ENCODE data around the gene LPXN.

Gene LPXN

GRCh38 chr11:58511636-58512035 is 64.0 kb downstream of the LPXN start:
- DNase-seq = no peak

GRCh38 chr11:58509748-58510147 is 65.9 kb downstream of the LPXN start:
- DNase-seq = no peak

GRCh38 chr11:58508814-58509213 is 66.8 kb downstream of the LPXN start:
- DNase-seq = no peak

DNA sequence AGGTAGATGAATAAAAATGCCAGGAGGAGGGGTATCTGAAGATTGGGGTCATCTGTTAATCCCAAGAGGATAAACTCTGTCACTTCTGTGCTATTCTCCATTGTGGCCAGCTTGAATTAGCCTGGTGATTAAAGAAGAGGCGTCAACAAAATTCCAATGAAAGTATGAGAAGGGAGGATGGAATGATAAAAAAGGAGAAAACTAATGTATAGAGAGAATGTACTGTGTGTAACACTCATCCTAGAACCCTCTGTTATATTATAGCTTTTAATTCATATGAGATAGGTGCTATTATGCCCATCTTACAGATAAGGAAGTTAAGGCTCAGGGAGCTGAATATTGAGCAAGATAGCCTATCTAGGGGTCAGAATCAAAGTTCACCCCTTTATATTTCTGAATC is 67.7 kb downstream of the LPXN start, which contains the start of gene OR5B21:
Gene OR5B21 (minus strand): TSS at position 101 of the 400 bp plus-strand sequence. CDS start 0 bp downstream, at position 101.
- no peak for DNase-seq

- DNase-seq = no peak
Measured at GRCh38 chr11:58507355-58507754, 68.3 kb downstream of the LPXN start.

GRCh38 chr11:58506935-58507334 is 68.7 kb downstream of the LPXN start:
- no peak for DNase-seq

DNA sequence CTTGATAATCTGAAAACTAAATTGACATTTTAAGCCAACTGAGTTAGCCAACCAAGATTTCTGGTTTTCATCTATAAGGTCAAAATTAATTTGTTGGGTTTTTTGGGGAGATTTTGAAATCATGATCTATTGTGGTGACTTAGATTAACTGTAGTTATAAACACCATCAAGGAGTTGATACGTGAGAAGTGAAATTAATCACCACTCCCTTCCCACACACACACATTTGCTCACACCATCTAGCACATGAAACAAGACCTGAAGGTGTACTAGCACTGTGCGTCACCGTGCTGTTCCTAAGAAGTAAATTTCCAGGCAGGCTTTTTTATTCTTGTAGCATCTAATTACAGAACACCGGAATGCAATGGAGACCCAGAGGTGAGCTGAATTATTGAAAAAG is 69.8 kb downstream of the LPXN start:
- DNase-seq = no peak

- no peak for DNase-seq
Measured at GRCh38 chr11:58504232-58504631, 71.4 kb downstream of the LPXN start.

GRCh38 chr11:58503361-58503856 is 72.2 kb downstream of the LPXN start:
- DNase-seq = no peak

- no peak for DNase-seq
Measured at GRCh38 chr11:58502004-58502403, 73.7 kb downstream of the LPXN start.

DNA sequence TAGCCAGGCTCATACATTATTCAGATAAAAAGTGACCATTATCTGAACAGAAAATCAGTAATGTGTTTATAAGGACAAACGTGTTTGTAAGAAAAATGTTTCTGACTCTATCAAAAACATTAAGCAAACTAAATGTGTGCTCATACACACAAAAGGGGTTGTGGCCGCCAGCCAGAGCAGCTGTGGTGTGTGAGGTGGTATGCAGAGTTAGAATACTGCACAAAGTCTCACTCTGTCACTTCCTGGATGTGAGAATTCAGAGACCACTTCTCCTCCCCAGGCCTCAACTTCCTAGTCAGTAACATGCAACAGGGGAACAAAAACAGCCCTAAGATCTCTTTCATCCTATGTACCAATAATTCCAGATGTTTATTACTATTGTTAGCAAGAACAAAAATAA is 77.2 kb downstream of the LPXN start:
- DNase-seq = no peak

- DNase-seq = no peak
Measured at GRCh38 chr11:58497951-58498350, 77.7 kb downstream of the LPXN start.

DNA sequence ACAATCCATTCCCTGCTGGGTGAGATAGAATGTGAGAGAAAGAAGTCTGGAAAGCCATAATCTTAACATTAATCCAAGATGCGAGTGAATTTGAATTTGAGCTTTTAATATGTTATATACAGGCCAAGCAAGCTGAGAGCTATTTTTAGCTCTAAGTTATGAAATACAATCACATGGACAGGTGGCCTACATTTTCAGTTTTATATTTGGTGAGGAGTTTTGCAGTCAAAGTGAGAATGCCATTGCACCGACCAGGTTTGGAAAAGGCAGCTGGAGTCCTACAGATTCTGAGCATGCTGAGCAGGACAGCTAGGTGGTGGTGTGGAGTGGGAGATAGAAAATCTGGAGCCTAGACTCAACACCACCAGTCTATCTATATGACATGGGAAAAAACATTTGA is 79.8 kb downstream of the LPXN start:
- DNase-seq = no peak

DNA sequence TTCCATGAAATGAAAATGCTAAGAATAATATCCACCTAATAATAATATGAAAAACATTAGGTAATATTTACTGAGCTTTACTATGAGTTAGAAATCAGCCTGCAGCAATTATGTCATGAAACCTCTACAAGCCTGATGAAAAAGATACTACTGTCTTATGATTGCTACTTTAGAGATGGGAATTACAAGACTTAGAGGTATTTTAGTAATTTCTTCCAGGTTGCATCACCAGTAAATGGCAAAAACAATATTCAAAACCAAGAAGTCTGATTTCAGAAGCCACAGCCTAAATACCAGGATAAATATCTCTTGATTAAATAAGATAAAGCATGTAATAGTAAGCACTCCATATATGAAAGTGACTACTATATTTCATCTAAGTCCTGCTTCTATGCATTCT is 81.6 kb downstream of the LPXN start:
- no peak for DNase-seq

DNA sequence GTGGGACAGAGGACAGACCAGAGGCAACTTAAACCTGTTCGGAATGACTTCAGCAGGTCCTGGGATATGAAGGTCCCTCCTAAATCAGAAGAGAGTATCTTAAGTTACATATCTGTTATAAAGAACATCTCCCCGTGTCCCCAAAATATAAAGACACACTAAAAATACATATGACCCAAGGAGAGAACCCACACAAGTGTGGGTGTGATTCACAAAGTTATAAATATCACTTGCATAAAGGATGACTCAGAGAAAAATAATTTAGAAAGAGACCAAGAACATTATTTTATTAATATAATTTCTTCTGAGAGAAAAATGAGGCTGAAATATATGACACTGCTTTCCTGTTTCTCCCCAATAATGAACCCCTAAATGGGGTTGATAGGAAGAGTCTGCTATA is 82.0 kb downstream of the LPXN start:
- no peak for DNase-seq

- DNase-seq = no peak
Measured at GRCh38 chr11:58490827-58491226, 84.8 kb downstream of the LPXN start.

DNA sequence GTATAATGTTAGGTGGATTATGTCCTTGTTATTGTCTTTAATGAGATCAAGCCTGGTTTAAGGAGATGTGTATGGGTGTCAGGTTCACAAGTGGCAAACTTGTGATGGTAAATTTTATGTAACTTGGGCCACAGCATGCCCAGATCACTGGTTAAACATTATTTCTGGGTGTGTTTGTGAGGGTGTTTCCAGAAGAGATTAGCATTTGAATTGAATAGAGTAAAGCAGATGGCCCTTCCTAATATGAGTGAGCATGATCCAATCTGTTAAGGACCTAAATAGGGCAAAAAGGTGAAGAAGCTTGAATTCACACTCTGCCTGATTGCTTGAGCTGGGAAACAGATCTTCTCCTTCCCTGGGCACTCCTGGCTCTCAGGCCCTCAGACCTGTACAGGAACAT is 88.5 kb downstream of the LPXN start:
- DNase-seq = no peak

DNA sequence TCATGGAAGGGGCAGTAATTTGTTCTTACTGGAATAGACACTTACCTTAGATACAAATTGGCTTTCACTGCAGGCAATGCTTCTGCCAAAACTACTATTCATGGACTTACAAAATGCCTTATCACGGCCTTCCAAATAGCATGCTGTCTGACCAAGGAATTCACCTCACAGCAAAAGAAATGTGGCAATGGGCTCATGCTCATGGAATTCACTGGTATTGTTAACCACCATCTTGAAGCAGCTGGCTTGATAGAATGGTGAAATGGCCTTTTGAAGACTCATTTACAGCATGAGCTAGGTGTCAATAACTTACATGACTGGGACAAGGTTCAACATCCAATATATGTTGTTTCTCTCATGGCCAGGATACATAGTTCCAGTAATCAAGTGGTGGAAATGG is 89.7 kb downstream of the LPXN start:
- DNase-seq = no peak

Measured in activated CD8-positive, alpha-beta memory T cell treated with anti-CD3 and anti-CD28 coated beads, Interleukin-2, amount 50 U/mL, for 48 hours (primary cell).